Gastroesophageal sphincter (tissue), 4 donors: Measurements from ENCODE around the gene SPOCK2. TPM values are rescaled to one million over a fixed set of nuclear protein-coding genes. Genes with fewer than 3 reads are reported as not detected.

Source experiments
- ATAC-seq: fragments of 150-250 bp; one replicate; pipeline ENCODE4 v1.9.1; 2016; ENCODE audit warnings: mild to moderate bottlenecking, moderate library complexity
- H3K27ac ChIP-seq, 4 donors: fragments of 200-600 bp; sonication (generic) in 3 of 4; 1 replicate in 3 of 4; 2 replicates in 1 of 4; pipeline ENCODE4 v1.5.1; 2016 to 2019
- H3K27me3 ChIP-seq: fragments of 200-600 bp; sonication (generic); one replicate; pipeline ENCODE4 v1.5.1; 2019
- H3K36me3 ChIP-seq, 2 donors: fragments of 200-600 bp; sonication (generic); one replicate each; pipeline ENCODE4 v1.5.1; 2019; ENCODE audit warnings: control low read depth in 1 of 2
- H3K4me1 ChIP-seq, 3 donors: fragments of 200-600 bp; sonication (generic); 1 replicate in 2 of 3; 2 replicates in 1 of 3; pipeline ENCODE4 v1.5.1; 2016 to 2019; ENCODE audit warnings: control low read depth in 2 of 3
- H3K4me3 ChIP-seq, 2 donors: fragments of 200-600 bp; sonication (generic); one replicate each; pipeline ENCODE4 v1.5.1; 2019; ENCODE audit warnings: mild to moderate bottlenecking in 1 of 2, moderate library complexity in 1 of 2
- H3K9me3 ChIP-seq, 3 donors: fragments of 200-600 bp; sonication (generic); one replicate each; pipeline ENCODE4 v1.5.1; 2017 to 2019; ENCODE audit warnings: control low read depth in 2 of 3
- CTCF ChIP-seq, 4 experiments: fragments of 200-600 bp in 2 of 4; fragments of 450-650 bp in 2 of 4; sonication (generic) in 1 of 4; IDR thresholded peaks; one replicate each; pipeline ENCODE4 v1.5.1; 2017 to 2019; ENCODE audit warnings: antibody characterized with exemption in 4 of 4, mild to moderate bottlenecking in 2 of 4, moderate library complexity in 2 of 4
- EP300 ChIP-seq: sonication (generic); formaldehyde crosslinking; IDR thresholded peaks from one replicate; pipeline ENCODE4 v1.6.1; 2017; ENCODE audit warnings: antibody characterized with exemption, mild to moderate bottlenecking
- POLR2A ChIP-seq, 2 donors: fragments of 450-650 bp; IDR thresholded peaks; one replicate each; pipeline ENCODE4 v1.6.1; 2017; ENCODE audit warnings: antibody characterized with exemption in 2 of 2, mild to moderate bottlenecking in 2 of 2, moderate library complexity in 1 of 2
- POLR2AphosphoS5 ChIP-seq: sonication (generic); formaldehyde crosslinking; IDR thresholded peaks from one replicate; pipeline ENCODE4 v1.6.1; 2017; ENCODE audit warnings: antibody characterized with exemption
- WGBS, 2 donors: methylation state at CpG; one replicate each; pipeline ENCODE4 v1.1.5; 2018; ENCODE audit warnings: low coverage in 1 of 2; 5-methylcytosine and 5-hydroxymethylcytosine counted together
- total RNA-seq, 4 donors: library from RNA; depleted of rRNA; stranded (reverse); fragments of >200 nt; gene quantifications; one replicate each; pipeline ENCODE4 v1.1.0, GENCODE V29; 2016

SPOCK2 gene
- total RNA-seq, 4 donors from 2014 or later = 6.2 to 9.2 (median 7.9) TPM

- Histone ChIP-seq H3K27ac (no peak overlapping the region), H3K36me3 (no peaks in the 10 kb centered on the region), H3K9me3 (no peaks in the 10 kb centered on the region), H3K4me1 (peaks cover 0 to 20% (median 0%) of the 10 kb centered on the region in 3 donors), H3K4me3 (no peak overlapping the region), H3K27me3 (no peaks in the 10 kb centered on the region)
- TF ChIP-seq POLR2AphosphoS5 (no peak), EP300 (no peak), POLR2A (IDR thresholded peaks at IDR 0.05) (no peak), CTCF (IDR thresholded peaks at IDR 0.05) (no peak)
- WGBS, 2 donors = 81 to 83% methylated on average over 3 to 5 of the region's 6 CpGs
- no peak for ATAC-seq
These were observed 46.9 kb downstream of the SPOCK2 start for GRCh38 chr10:72041491-72041890.

GRCh38 chr10:72039377-72039776 is 49.0 kb downstream of the SPOCK2 start:
- ATAC-seq = no peak
- Histone ChIP-seq H3K36me3 (no peaks in the 10 kb centered on the region), H3K4me3 (no peak overlapping the region), H3K27me3 (no peaks in the 10 kb centered on the region), H3K9me3 (no peaks in the 10 kb centered on the region), H3K27ac (peak overlapping the region in 1 of 4 donors; percentile 14), H3K4me1 (peaks cover 0 to 14% (median 0%) of the 10 kb centered on the region in 3 donors)
- TF ChIP-seq POLR2A (IDR thresholded peaks at IDR 0.05) (no peak), CTCF (IDR thresholded peaks at IDR 0.05) (no peak), POLR2AphosphoS5 (no peak), EP300 (no peak)
- WGBS, 2 donors = 40% methylated on average over 2 of the region's 9 CpGs; no CpG with 5 or more reads in 1 of the 2 donors

GRCh38 chr10:72038458-72039001 is 49.8 kb downstream of the SPOCK2 start:
- no peaks in the 10 kb centered on the region for H3K36me3 ChIP-seq
- TF ChIP-seq POLR2AphosphoS5 = no peak
- no peak for TF ChIP-seq EP300
- no peak for TF ChIP-seq POLR2A (IDR thresholded peaks at IDR 0.05)
- no peak for TF ChIP-seq CTCF (IDR thresholded peaks at IDR 0.05)
- ATAC-seq = no peak
- peaks cover 0 to 9% (median 0%) of the 10 kb centered on the region in 3 donors for H3K4me1 ChIP-seq
- no peak overlapping the region for H3K4me3 ChIP-seq
- peak overlapping the region in 1 of 4 donors; percentile 27 for H3K27ac ChIP-seq
- WGBS, 2 donors = 64 to 69% methylated on average over 5 to 9 of the region's 13 CpGs
- no peaks in the 10 kb centered on the region for H3K27me3 ChIP-seq
- H3K9me3 ChIP-seq = no peaks in the 10 kb centered on the region

- no peak overlapping the region for H3K27ac ChIP-seq
- no peak for ATAC-seq
- WGBS, 2 donors = 83 to 90% methylated on average over 1 to 3 of the region's 3 CpGs
- no peaks in the 10 kb centered on the region for H3K36me3 ChIP-seq
- H3K27me3 ChIP-seq = no peaks in the 10 kb centered on the region
- H3K9me3 ChIP-seq = no peaks in the 10 kb centered on the region
- no peak for TF ChIP-seq POLR2AphosphoS5
- no peak for TF ChIP-seq CTCF (IDR thresholded peaks at IDR 0.05)
- no peak for TF ChIP-seq POLR2A (IDR thresholded peaks at IDR 0.05)
- no peak for TF ChIP-seq EP300
- H3K4me3 ChIP-seq = no peak overlapping the region
- H3K4me1 ChIP-seq = peaks cover 0 to 9% (median 0%) of the 10 kb centered on the region in 3 donors
These were observed 50.5 kb downstream of the SPOCK2 start for GRCh38 chr10:72037811-72038210.

- 97% methylated on average over 5 of the region's 8 CpGs; no CpG with 5 or more reads in 1 of the 2 donors for WGBS, 2 donors
These were observed 51.1 kb downstream of the SPOCK2 start for GRCh38 chr10:72037266-72037665.

More at GRCh38 chr10:72037266-72037665, 51.1 kb downstream of the SPOCK2 start:
- no peaks in the 10 kb centered on the region for H3K36me3 ChIP-seq
- no peak overlapping the region for H3K4me3 ChIP-seq
- no peak overlapping the region for H3K27ac ChIP-seq
- no peak for TF ChIP-seq POLR2AphosphoS5
- TF ChIP-seq EP300 = no peak
- no peak for TF ChIP-seq CTCF (IDR thresholded peaks at IDR 0.05)
- no peak for TF ChIP-seq POLR2A (IDR thresholded peaks at IDR 0.05)
- ATAC-seq = no peak
- no peaks in the 10 kb centered on the region for H3K9me3 ChIP-seq
- peaks cover 0 to 9% (median 0%) of the 10 kb centered on the region in 3 donors for H3K4me1 ChIP-seq
- H3K27me3 ChIP-seq = no peaks in the 10 kb centered on the region
